K562 (cell line): ENCODE measurements around the gene PTPN7. TPM values are rescaled to one million over a fixed set of nuclear protein-coding genes. Genes with fewer than 3 reads are reported as not detected.

Experiments used
- ATAC-seq: fragments of 200-7000 bp; cut with Tn5 transposase; 3 replicates; pipeline ENCODE4 v1.9.1; 2020; ENCODE audit warnings: moderate library complexity
- BruUV-seq: library from RNA; stranded (reverse); fragments of 400-500 nt; replicated peaks from 2 replicates; lab custom pipeline; 2021; lab: Mats Ljungman, UMichigan
- CTCF ChIA-PET: fragments of 300-600 bp; formaldehyde crosslinking; extraction: SDS; loops from one replicate; lab custom pipeline; 2021; ENCODE audit warnings: low intra/inter-chr PET ratio; lab: Yijun Ruan, JAX
- POLR2A ChIA-PET: fragments of 300-600, 350-650 bp; sonication (Branson Sonifier 250); formaldehyde crosslinking; extraction: SDS; loops from one replicate; lab custom pipeline; 2021; ENCODE audit warnings: antibody characterized with exemption, inconsistent platforms; lab: Yijun Ruan, JAX
- DNase-seq, 4 experiments: peaks; one replicate each; pipeline versions ENCODE4 v3.0.0 to v3.0.0-alpha.2; 2011 to 2018; ENCODE audit warnings: low spot score in 3 of 4, mixed read lengths in 3 of 4; ENCODE audit errors: extremely low read depth in 1 of 4
- FAIRE-seq: peaks from 2 replicates; lab custom pipeline; 2011; peaks lifted over from hg19 to GRCh38; lab: Jason Lieb, UNC
- H2AFZ ChIP-seq: 2 replicates; pipeline ENCODE4 v1.6.0; 2011; ENCODE audit warnings: low read depth, low read length, control low read depth, inconsistent platforms
- H3K27ac ChIP-seq: fragments of 200-600 bp; 3 replicates; pipeline ENCODE4 v1.8.0; 2011; ENCODE audit warnings: low read depth, mild to moderate bottlenecking, control low read depth, inconsistent platforms, low read length, moderate library complexity, mixed read lengths; ENCODE audit errors: extremely low read depth
- H3K27me3 ChIP-seq, 2 experiments: fragments of 300-600 bp in 1 of 2; 2 replicates in 1 of 2; 3 replicates in 1 of 2; pipeline versions ENCODE4 v1.6.0 to v1.8.0; 2011; ENCODE audit warnings: inconsistent platforms in 2 of 2, low read length in 2 of 2, mild to moderate bottlenecking in 1 of 2, mixed read lengths in 1 of 2, moderate library complexity in 1 of 2; ENCODE audit not compliant: control insufficient read depth in 2 of 2, insufficient read depth in 2 of 2
- H3K36me3 ChIP-seq: fragments of 300-600 bp; 3 replicates; pipeline ENCODE4 v1.8.0; 2011; ENCODE audit warnings: mild to moderate bottlenecking, low read length, inconsistent platforms; ENCODE audit not compliant: control insufficient read depth, insufficient read depth
- H3K4me1 ChIP-seq, 2 experiments: fragments of 200-600 bp in 1 of 2; replicated peaks in 1 of 2; 2 replicates in 1 of 2; 3 replicates in 1 of 2; pipeline versions ENCODE4 v1.5.1 to v1.8.0; 2011; ENCODE audit warnings: inconsistent platforms in 2 of 2, low read length in 2 of 2, mild to moderate bottlenecking in 1 of 2, mixed read lengths in 1 of 2, moderate library complexity in 1 of 2; ENCODE audit not compliant: control insufficient read depth in 2 of 2, insufficient read depth in 2 of 2
- H3K4me2 ChIP-seq: 2 replicates; pipeline ENCODE4 v1.6.1; 2011; ENCODE audit warnings: low read length, control low read depth, inconsistent platforms, mixed read lengths; ENCODE audit not compliant: insufficient read depth
- H3K4me3 ChIP-seq: fragments of 200-600 bp; sonication (generic), shearing (Covaris generic); 2 replicates; pipeline ENCODE4 v1.5.1; 2016; ENCODE audit warnings: control low read depth, inconsistent platforms
- H3K79me2 ChIP-seq: fragments of 200-600 bp; 3 replicates; pipeline ENCODE4 v1.8.0; 2011; ENCODE audit warnings: low read length, inconsistent platforms; ENCODE audit not compliant: control insufficient read depth, insufficient read depth
- H3K9ac ChIP-seq, 2 experiments: 2 replicates each; pipeline versions ENCODE4 v1.6.0 to v1.6.1; 2011; ENCODE audit warnings: low read depth in 2 of 2, low read length in 2 of 2, control low read depth in 1 of 2, inconsistent platforms in 1 of 2, mild to moderate bottlenecking in 1 of 2, mixed read lengths in 1 of 2; ENCODE audit not compliant: insufficient read depth in 1 of 2
- H3K9me1 ChIP-seq: one replicate; pipeline ENCODE4 v1.6.0; 2011; ENCODE audit warnings: inconsistent platforms, mild to moderate bottlenecking, low read length, moderate library complexity; ENCODE audit not compliant: control insufficient read depth, insufficient read depth
- H3K9me3 ChIP-seq: replicated peaks from 2 replicates; pipeline ENCODE4 v1.5.1; 2011; ENCODE audit warnings: low read depth, low read length, inconsistent platforms; ENCODE audit not compliant: control insufficient read depth, insufficient read depth
- H4K20me1 ChIP-seq: replicated peaks from 2 replicates; pipeline ENCODE4 v1.6.1; 2011; ENCODE audit warnings: low read length, inconsistent platforms, mixed read lengths; ENCODE audit not compliant: control insufficient read depth, insufficient read depth
- FOXA3 ChIP-seq, 2 experiments: fragments of 450-650 bp in 1 of 2; sonication (generic) in 1 of 2; formaldehyde crosslinking; IDR thresholded peaks in 1 of 2; conservative IDR thresholded peaks in 1 of 2; 2 replicates each; pipeline versions ENCODE4 v1.4.0 to v1.8.0; 2020 to 2022; ENCODE audit warnings: mild to moderate bottlenecking in 2 of 2, missing genetic modification reagents in 1 of 2
- MYBL2 ChIP-seq, 2 experiments: fragments of 450-650 bp in 1 of 2; sonication (generic) in 1 of 2; formaldehyde crosslinking in 1 of 2; IDR thresholded peaks; 2 replicates each; pipeline versions ENCODE4 v1.6.1 to v1.8.1; 2017 to 2022; ENCODE audit warnings: borderline replicate concordance in 1 of 2, inconsistent platforms in 1 of 2, low read depth in 1 of 2, mild to moderate bottlenecking in 1 of 2, missing genetic modification reagents in 1 of 2, moderate library complexity in 1 of 2
- PHF21A ChIP-seq: fragments of 450-650 bp; IDR thresholded peaks from 2 replicates; pipeline ENCODE4 v1.6.1; 2017; ENCODE audit warnings: low read depth, borderline replicate concordance
- RAD21 ChIP-seq, 2 experiments: fragments of 250-450 bp in 1 of 2; fragments of 450-650 bp in 1 of 2; sonication (Bioruptor Pico) in 1 of 2; formaldehyde crosslinking in 1 of 2; IDR thresholded peaks in 1 of 2; conservative IDR thresholded peaks in 1 of 2; 2 replicates each; pipeline versions ENCODE4 v1.4.0 to v1.8.0; 2020 to 2022; ENCODE audit warnings: mild to moderate bottlenecking in 2 of 2, moderate library complexity in 1 of 2
- RB1 ChIP-seq: fragments of 450-650 bp; IDR thresholded peaks from 2 replicates; pipeline ENCODE4 v1.6.1; 2017; ENCODE audit warnings: low read depth, mild to moderate bottlenecking
- ZFPM2 ChIP-seq: fragments of 250-450 bp; sonication (Bioruptor Pico); IDR thresholded peaks from 2 replicates; pipeline ENCODE4 v1.5.1; 2022; ENCODE audit warnings: mild to moderate bottlenecking
- WGBS: fragments of 100-300 bp; shearing (Covaris generic); methylation state at CpG from one replicate; pipeline ENCODE4 v1.1.6; 2016; ENCODE audit warnings: low coverage, mixed read lengths; ENCODE audit not compliant: insufficient coverage; ENCODE audit errors: missing lambda C conversion rate; 5-methylcytosine and 5-hydroxymethylcytosine counted together
- in situ Hi-C: fragments of 300-500 bp; cut with MboI; formaldehyde crosslinking; loops from 4 replicates; pipeline ENCODE4 v1.15.0; 2018; ENCODE audit warnings: inconsistent platforms, mixed read lengths
- intact Hi-C: fragments of 100-400 bp; cut with micrococcal nuclease; formaldehyde crosslinking; loops from 2 replicates; pipeline ENCODE4 v1.14.2; 2022
- polyA plus RNA-seq, 8 experiments: library from polyadenylated mRNA; depleted of rRNA in 4 of 8; stranded (reverse) in 5 of 8; unstranded in 3 of 8; fragments of >200 nt; fragmentation: Nextera tagmentation in 2 of 8; fragmentation: Illumina TruSeq in 1 of 8; extraction: Ambion mirVana in 2 of 8; extraction: Trizol in 1 of 8; gene quantifications; 2 replicates each; pipeline versions ENCODE4 v1.2.1 to v1.2.3, GENCODE V29; 2011 to 2014; ENCODE audit warnings: inconsistent platforms in 1 of 8, missing spikeins in 1 of 8
- total RNA-seq, 7 experiments: library from RNA; depleted of rRNA in 6 of 7; stranded (reverse); fragments of >200 nt in 6 of 7; fragmentation: Illumina TruSeq in 2 of 7; extraction: Trizol in 2 of 7; gene quantifications; 2 replicates each; pipeline versions ENCODE4 v1.2.1 to v1.2.3, GENCODE V29; 2011 to 2021; ENCODE audit warnings: low replicate concordance in 1 of 7
- TF ChIP-seq, protein P1 (sequence below): sonication (generic); formaldehyde crosslinking; IDR thresholded peaks from 2 replicates; pipeline ENCODE4 v1.8.0; 2022; ENCODE audit warnings: missing genetic modification reagents, mild to moderate bottlenecking, moderate library complexity, borderline replicate concordance
- TF ChIP-seq, protein P2 (sequence below): sonication (generic); formaldehyde crosslinking; IDR thresholded peaks from 2 replicates; pipeline ENCODE4 v1.8.0; 2023; ENCODE audit warnings: mild to moderate bottlenecking, missing genetic modification reagents
- TF ChIP-seq, protein P3 (sequence below): fragments of 250-450 bp; sonication (Bioruptor Pico); IDR thresholded peaks from 2 replicates; pipeline ENCODE4 v1.8.0; 2022; ENCODE audit warnings: inconsistent platforms
- TF ChIP-seq, protein P4 (sequence below), 3 experiments: fragments of 200-800 bp in 1 of 3; sonication (Bioruptor generic) in 1 of 3; sonication (generic) in 1 of 3; formaldehyde crosslinking in 1 of 3; IDR thresholded peaks; 2 replicates each; pipeline versions ENCODE4 v1.6.1 to v1.8.0; 2016 to 2022; ENCODE audit warnings: mild to moderate bottlenecking in 2 of 3, missing compliant biosample characterization in 2 of 3, missing genetic modification characterization in 2 of 3, missing genetic modification reagents in 1 of 3

PTPN7 gene
- total and polyA plus RNA-seq, 9 of the 15 experiments (the other 6 are each of a cell fraction or from before 2014, with no cell fraction given): 18.7 to 144 (median 120) TPM

DNA sequence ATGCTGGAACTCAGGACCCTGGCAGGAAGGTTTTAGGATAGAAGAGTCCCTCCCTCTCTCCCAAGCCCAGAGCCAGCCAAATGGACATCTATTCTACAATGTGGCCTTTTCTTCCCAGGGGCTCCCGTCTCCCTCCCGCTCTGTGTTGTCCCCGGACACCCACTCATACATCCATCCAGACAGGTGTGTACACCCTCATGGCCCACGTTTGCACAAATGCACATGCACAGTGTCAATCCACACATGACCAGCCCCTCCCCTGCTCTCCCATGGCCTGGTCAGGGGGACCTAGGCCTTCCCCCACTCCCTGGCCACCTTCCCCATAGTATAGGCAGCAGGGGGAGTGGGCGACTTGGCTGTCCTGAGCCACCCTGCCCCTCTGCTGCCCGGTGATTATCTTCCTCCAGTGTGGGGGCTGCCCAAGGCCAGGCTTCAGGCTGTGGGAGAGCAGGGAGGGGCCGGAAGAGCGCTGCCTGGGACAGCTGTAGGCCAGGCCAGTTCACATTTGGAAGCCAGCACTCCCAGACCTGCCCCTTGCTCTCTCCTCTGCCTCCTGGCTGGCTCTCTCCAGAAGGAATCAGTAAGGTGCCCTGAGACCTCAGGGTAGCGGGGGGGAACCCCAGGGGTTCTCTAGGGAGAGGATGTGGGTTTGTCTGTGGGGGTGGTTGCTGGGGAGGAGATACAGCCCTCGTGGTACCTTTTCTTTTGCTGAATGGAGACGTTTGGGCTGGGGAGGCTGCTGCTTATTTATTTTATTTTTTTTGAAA, 4.1 kb upstream of the PTPN7 start:
- FAIRE-seq (peak; percentile 58), DNase-seq (peak; percentile 57 to 88 (median 74)), ATAC-seq (peak; percentile 65)
- Histone ChIP-seq H2AFZ (peak overlapping the region; percentile 75), H3K27me3 (no peaks in the 10 kb centered on the region), H3K4me2 (peak overlapping the region; percentile 90), H3K4me1 (peaks cover 71 to 91% of the 10 kb centered on the region in 2 experiments), H4K20me1 (no peaks in the 10 kb centered on the region), H3K9me1 (no peaks in the 10 kb centered on the region), H3K4me3 (peak overlapping the region; percentile 45), H3K9ac (peak overlapping the region; percentile 89 to 92), H3K36me3 (peaks cover 16% of the 10 kb centered on the region; the same call in 2 of the 3 replicates), H3K27ac (peak overlapping the region; percentile 99), H3K79me2 (peaks cover 80% of the 10 kb centered on the region), H3K9me3 (no peaks in the 10 kb centered on the region)
- 10% methylated on average over 11 of the region's 11 CpGs for whole genome bisulfite sequencing
- in situ Hi-C loops: no loop called here
- no TSS peak for BruUV-seq
- POLR2A ChIA-PET: interaction anchor here (0.8 to 2.9 kb wide), 9 partner anchors 10 to 34 kb away, joined by 3 to 21 read pairs (median 6); partner anchors contain the start of gene ARL8A
- intact Hi-C loops: no loop called here
- CTCF ChIA-PET: no interaction called here
- TF ChIP-seq PHF21A (peak; percentile 58; the same call in 1 of the 2 replicates), RB1 (peak; percentile 49), ZFPM2 (CRISPR knock-in tag) (no peak), RAD21 (CRISPR knock-in tag; conservative IDR thresholded peaks at IDR 0.05 in 1 of 2, IDR thresholded peaks at IDR 0.05 in 1 of 2) (no peak), FOXA3 (CRISPR knock-in tag; conservative IDR thresholded peaks at IDR 0.05 in 1 of 2, IDR thresholded peaks at IDR 0.05 in 1 of 2) (peak in 1 of 2 experiments; percentile 62; a peak in 1 of 4 replicates), MYBL2 (IDR thresholded peaks at IDR 0.05; ENCODE audit: low read depth) (no peak), MYBL2 (CRISPR knock-in tag; IDR thresholded peaks at IDR 0.05; ENCODE audit: borderline replicate concordance) (no peak)
- TF ChIP-seq, protein P1, sequence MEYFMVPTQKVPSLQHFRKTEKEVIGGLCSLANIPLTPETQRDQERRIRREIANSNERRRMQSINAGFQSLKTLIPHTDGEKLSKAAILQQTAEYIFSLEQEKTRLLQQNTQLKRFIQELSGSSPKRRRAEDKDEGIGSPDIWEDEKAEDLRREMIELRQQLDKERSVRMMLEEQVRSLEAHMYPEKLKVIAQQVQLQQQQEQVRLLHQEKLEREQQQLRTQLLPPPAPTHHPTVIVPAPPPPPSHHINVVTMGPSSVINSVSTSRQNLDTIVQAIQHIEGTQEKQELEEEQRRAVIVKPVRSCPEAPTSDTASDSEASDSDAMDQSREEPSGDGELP (CRISPR knock-in tag): peak; percentile 95
- TF ChIP-seq, protein P2, sequence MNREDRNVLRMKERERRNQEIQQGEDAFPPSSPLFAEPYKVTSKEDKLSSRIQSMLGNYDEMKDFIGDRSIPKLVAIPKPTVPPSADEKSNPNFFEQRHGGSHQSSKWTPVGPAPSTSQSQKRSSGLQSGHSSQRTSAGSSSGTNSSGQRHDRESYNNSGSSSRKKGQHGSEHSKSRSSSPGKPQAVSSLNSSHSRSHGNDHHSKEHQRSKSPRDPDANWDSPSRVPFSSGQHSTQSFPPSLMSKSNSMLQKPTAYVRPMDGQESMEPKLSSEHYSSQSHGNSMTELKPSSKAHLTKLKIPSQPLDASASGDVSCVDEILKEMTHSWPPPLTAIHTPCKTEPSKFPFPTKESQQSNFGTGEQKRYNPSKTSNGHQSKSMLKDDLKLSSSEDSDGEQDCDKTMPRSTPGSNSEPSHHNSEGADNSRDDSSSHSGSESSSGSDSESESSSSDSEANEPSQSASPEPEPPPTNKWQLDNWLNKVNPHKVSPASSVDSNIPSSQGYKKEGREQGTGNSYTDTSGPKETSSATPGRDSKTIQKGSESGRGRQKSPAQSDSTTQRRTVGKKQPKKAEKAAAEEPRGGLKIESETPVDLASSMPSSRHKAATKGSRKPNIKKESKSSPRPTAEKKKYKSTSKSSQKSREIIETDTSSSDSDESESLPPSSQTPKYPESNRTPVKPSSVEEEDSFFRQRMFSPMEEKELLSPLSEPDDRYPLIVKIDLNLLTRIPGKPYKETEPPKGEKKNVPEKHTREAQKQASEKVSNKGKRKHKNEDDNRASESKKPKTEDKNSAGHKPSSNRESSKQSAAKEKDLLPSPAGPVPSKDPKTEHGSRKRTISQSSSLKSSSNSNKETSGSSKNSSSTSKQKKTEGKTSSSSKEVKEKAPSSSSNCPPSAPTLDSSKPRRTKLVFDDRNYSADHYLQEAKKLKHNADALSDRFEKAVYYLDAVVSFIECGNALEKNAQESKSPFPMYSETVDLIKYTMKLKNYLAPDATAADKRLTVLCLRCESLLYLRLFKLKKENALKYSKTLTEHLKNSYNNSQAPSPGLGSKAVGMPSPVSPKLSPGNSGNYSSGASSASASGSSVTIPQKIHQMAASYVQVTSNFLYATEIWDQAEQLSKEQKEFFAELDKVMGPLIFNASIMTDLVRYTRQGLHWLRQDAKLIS: no peak
- TF ChIP-seq, protein P3, sequence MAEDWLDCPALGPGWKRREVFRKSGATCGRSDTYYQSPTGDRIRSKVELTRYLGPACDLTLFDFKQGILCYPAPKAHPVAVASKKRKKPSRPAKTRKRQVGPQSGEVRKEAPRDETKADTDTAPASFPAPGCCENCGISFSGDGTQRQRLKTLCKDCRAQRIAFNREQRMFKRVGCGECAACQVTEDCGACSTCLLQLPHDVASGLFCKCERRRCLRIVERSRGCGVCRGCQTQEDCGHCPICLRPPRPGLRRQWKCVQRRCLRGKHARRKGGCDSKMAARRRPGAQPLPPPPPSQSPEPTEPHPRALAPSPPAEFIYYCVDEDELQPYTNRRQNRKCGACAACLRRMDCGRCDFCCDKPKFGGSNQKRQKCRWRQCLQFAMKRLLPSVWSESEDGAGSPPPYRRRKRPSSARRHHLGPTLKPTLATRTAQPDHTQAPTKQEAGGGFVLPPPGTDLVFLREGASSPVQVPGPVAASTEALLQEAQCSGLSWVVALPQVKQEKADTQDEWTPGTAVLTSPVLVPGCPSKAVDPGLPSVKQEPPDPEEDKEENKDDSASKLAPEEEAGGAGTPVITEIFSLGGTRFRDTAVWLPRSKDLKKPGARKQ (CRISPR knock-in tag): no peak
- TF ChIP-seq, protein P4, sequence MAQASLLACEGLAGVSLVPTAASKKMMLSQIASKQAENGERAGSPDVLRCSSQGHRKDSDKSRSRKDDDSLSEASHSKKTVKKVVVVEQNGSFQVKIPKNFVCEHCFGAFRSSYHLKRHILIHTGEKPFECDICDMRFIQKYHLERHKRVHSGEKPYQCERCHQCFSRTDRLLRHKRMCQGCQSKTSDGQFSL (CRISPR knock-in tag; IDR thresholded peaks at IDR 0.05): no peak
- TF ChIP-seq, protein P4 (tag; IDR thresholded peaks at IDR 0.05): no peak; a peak in 1 of 4 replicates
